Bronchial epithelial cell (primary cell): ENCODE measurements around the gene TWF2. TPM values are rescaled to one million over a fixed set of nuclear protein-coding genes. Genes with fewer than 3 reads are reported as not detected.

Source experiments
- DNase-seq: peaks from one replicate; pipeline ENCODE4 v3.0.0-alpha.2; 2010; ENCODE audit warnings: low read depth
- FAIRE-seq: peaks from 2 replicates; lab custom pipeline; 2011; peaks lifted over from hg19 to GRCh38; lab: Jason Lieb, UNC
- H3K27me3 ChIP-seq: 2 replicates; pipeline ENCODE4 v1.5.1; 2011; ENCODE audit warnings: low read length; ENCODE audit not compliant: control insufficient read depth, insufficient read depth
- H3K36me3 ChIP-seq: 2 replicates; pipeline ENCODE4 v1.5.1; 2011; ENCODE audit warnings: low read length; ENCODE audit not compliant: control insufficient read depth, insufficient read depth
- H3K4me3 ChIP-seq: 2 replicates; pipeline ENCODE4 v1.5.1; 2011; ENCODE audit warnings: mild to moderate bottlenecking, low read depth, low read length, control low read depth
- total RNA-seq: library from RNA; depleted of rRNA; stranded (reverse); fragments of >200 nt; gene quantifications from 2 replicates; pipeline ENCODE4 v1.2.1, GENCODE V29; 2014
- TF ChIP-seq, protein P1 (sequence below): IDR thresholded peaks from 2 replicates; pipeline ENCODE4 v1.5.1; 2011; ENCODE audit warnings: mild to moderate bottlenecking, moderate library complexity, low read length, control low read depth, inconsistent platforms; ENCODE audit not compliant: insufficient read depth, severe bottlenecking

TWF2 gene
- total RNA-seq, 1 donor from 2014 or later: 57.7 TPM

DNA sequence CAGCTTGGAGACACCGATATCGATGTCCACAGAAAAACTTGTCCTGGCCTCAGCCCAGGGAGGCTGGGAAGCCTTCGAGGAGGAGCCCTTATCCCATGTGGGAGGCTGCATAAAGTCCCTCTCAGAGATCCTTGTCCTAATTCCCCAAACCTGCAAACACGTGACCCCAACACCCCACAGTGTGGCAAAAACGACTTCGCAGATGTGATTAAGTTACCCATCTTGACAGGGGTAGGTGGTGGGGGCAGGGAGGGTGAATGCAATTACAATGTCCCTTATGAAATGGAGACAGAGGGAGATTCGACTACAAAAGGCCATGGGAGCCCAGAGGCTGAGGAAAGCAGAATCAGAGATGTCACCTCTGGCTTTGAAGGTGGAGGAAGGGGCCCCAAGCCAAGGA lies 11.2 kb downstream of the TWF2 start:
- FAIRE-seq: no peak
- DNase-seq: no peak
- Histone ChIP-seq H3K4me3 (no peak overlapping the region), H3K27me3 (no peaks in the 10 kb centered on the region), H3K36me3 (peaks cover 14% of the 10 kb centered on the region)
- TF ChIP-seq, protein P1, sequence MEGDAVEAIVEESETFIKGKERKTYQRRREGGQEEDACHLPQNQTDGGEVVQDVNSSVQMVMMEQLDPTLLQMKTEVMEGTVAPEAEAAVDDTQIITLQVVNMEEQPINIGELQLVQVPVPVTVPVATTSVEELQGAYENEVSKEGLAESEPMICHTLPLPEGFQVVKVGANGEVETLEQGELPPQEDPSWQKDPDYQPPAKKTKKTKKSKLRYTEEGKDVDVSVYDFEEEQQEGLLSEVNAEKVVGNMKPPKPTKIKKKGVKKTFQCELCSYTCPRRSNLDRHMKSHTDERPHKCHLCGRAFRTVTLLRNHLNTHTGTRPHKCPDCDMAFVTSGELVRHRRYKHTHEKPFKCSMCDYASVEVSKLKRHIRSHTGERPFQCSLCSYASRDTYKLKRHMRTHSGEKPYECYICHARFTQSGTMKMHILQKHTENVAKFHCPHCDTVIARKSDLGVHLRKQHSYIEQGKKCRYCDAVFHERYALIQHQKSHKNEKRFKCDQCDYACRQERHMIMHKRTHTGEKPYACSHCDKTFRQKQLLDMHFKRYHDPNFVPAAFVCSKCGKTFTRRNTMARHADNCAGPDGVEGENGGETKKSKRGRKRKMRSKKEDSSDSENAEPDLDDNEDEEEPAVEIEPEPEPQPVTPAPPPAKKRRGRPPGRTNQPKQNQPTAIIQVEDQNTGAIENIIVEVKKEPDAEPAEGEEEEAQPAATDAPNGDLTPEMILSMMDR: no peak

DNA sequence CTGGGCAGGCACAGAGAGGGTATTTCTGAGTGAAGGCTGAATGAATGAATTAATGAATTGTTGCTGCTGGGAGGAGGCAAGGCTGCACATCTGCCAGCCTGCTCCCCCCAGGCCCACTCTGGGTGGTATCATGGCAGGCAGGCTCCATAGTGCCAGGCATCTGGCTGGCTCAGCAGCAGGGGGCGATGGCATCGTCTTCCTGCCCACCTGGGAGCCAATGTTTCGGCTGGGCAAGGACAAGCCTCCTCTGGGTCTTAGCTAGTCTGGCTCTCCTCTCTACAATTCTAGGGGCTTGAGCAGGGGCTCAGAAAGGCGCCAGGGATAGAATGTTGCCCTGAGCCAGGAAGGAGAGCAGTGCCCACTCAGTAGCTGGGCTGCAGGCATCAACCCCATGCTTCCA lies 11.8 kb downstream of the TWF2 start:
- TF ChIP-seq, protein P1: no peak
- Histone ChIP-seq H3K4me3 (no peak overlapping the region), H3K36me3 (peaks cover 14% of the 10 kb centered on the region), H3K27me3 (no peaks in the 10 kb centered on the region)
- no peak for FAIRE-seq
- no peak for DNase-seq

DNA sequence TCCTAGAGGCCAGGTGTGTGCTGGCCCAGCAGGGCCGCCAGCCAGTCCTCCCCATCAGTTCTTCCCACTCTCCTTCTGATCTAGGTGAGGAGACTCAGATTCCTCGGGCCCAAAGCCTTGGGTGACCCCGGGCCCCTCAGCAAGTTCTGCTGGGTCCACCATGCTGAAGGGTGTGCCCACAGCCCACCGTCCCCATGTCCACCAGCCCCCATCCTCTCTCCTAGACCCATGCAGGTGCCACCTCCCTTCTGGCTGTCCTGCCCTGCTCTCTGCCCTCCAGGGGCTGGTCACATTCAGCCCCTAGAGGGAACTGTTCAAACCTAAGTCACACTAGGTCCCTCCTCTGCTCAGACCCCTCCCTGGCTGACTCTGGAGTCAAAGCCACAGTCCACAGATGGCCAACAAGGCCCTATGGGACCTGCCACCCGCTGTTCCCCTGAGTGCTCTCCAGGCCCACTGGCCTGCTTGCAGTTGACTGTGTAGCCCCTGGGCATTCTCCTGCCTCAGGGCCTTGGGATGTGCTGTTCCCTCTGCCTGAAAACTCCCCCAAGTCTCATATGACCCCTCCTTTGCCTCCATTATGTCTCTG lies 12.6 kb downstream of the TWF2 start:
- DNase-seq (no peak), FAIRE-seq (no peak)
- H3K36me3 ChIP-seq: peaks cover 13% of the 10 kb centered on the region
- H3K27me3 ChIP-seq: no peaks in the 10 kb centered on the region
- TF ChIP-seq, protein P1: no peak
- no peak overlapping the region for H3K4me3 ChIP-seq

DNA sequence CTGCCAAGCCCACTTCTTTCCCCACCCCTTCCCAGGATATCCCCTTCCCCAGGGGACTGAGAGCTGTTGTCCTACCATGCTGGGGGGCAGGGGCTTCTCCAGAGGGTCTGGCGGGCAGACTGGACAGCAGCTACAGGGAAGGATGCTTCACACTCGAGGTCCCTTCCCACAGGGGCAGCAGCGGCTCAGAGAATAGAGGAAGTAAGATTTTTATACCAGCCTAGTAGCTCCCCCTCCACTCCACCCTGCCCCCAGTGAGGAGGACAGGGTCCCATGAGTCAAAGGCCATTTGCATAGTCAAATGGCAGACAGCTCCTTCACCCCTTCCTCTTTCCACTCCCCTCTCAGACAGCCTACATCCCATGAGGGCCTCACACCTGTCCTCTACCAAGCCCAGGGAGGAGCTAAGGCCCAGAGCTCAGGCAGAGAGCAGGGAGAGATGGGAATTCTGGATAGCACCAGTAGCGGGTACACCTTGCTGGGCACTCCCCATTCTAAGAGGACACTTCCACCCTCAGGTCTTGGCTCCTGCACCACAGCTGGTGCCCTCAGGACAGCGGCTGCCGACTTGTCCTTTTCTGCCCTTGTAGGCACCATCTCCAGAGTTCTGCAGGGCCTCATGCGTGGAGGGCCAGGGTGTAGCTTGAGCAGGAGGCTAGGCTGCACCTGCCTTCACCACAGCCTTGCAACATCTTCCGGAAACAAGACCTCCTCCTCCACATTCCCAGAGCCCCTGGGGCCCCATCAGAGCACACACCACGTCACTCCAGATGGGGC lies 13.3 kb downstream of the TWF2 start, which contains the start of gene TLR9:
Gene TLR9, minus strand, starts transcription at position 194 of the 777 bp plus-strand sequence. Its CDS starts 116 bp downstream, at position 78.
- Histone ChIP-seq H3K36me3 (peaks cover 8% of the 10 kb centered on the region), H3K27me3 (no peaks in the 10 kb centered on the region), H3K4me3 (no peak within 1 kb of the TSS)
- DNase-seq (no peak), FAIRE-seq (no peak)
- TF ChIP-seq, protein P1: no peak

DNA sequence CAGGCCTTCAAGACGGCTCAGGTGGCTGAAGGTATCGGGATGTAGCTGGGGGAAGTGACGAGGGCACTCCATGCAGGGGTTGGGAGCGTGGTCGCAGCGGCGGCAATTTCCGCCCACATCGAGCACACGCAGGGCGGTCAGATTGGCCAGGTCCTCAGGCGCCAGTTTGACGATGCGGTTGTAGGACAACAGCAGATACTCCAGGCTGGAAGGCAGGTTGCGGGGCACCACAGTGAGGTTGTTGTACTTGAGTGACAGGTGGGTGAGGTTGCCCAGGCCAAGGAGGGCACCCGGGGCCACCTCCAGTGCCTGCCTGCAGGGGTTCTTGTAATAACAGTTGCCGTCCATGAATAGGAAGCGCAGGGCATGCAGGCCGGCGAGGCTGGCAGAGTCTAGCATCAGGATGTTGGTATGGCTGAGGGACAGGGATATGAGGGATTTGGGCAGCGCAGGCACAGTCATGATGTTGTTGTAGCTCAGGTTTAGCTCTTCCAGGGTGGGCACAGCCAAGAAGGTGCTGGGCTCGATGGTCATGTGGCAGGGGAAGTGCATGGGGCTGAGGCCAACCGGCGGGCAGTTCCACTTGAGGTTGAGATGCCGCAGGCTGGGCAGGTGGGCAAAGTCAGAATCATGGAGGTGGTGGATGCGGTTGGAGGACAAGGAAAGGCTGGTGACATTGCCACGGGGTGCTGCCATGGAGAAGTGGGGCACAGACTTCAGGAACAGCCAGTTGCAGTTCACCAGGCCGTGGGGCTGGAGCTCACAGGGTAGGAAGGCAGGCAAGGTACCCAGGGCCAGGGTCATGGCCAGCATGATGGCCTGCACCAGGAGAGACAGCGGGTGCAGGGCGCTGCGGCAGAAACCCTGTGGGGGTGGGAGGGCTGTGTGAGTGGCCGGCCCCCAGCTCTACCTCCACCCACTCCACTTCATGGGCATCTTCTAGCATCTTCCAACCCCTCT lies 15.2 kb downstream of the TWF2 start:
- TF ChIP-seq, protein P1: no peak
- no peak for DNase-seq
- Histone ChIP-seq H3K4me3 (no peak overlapping the region), H3K36me3 (no peaks in the 10 kb centered on the region), H3K27me3 (no peaks in the 10 kb centered on the region)
- FAIRE-seq: no peak
